Trophoblast cell (in vitro differentiated cells and primary cell): Measurements from ENCODE around the gene FAM181B.

ENCODE experiments used
- DNase-seq, 2 donors: peaks; one replicate each; pipeline ENCODE4 v3.0.0-alpha.2; 2016
- H2AFZ ChIP-seq: 2 replicates; pipeline ENCODE4 v1.6.1; 2013; ENCODE audit warnings: low read length, moderate library complexity, mild to moderate bottlenecking; ENCODE audit not compliant: insufficient read depth, poor library complexity
- H2AK5ac ChIP-seq: 2 replicates; pipeline ENCODE4 v1.6.1; 2013; ENCODE audit warnings: mild to moderate bottlenecking, low read length
- H2BK120ac ChIP-seq: 2 replicates; pipeline ENCODE4 v1.6.1; 2013; ENCODE audit warnings: low read length, mild to moderate bottlenecking, moderate library complexity; ENCODE audit not compliant: insufficient read depth, poor library complexity
- H2BK12ac ChIP-seq: 2 replicates; pipeline ENCODE4 v1.6.1; 2013; ENCODE audit warnings: mild to moderate bottlenecking, low read length, moderate library complexity
- H2BK5ac ChIP-seq: 2 replicates; pipeline ENCODE4 v1.6.1; 2013; ENCODE audit warnings: low read length, low read depth, moderate library complexity, mild to moderate bottlenecking; ENCODE audit not compliant: poor library complexity
- H3K14ac ChIP-seq: 2 replicates; pipeline ENCODE4 v1.6.1; 2013; ENCODE audit warnings: mild to moderate bottlenecking, low read length
- H3K18ac ChIP-seq: 2 replicates; pipeline ENCODE4 v1.6.1; 2013; ENCODE audit warnings: mild to moderate bottlenecking, low read length
- H3K23ac ChIP-seq: 2 replicates; pipeline ENCODE4 v1.6.1; 2013; ENCODE audit warnings: low read length
- H3K27ac ChIP-seq: 2 replicates; pipeline ENCODE4 v1.5.1; 2013; ENCODE audit warnings: low read depth, mild to moderate bottlenecking, inconsistent platforms, low read length, moderate library complexity
- H3K27me3 ChIP-seq: 2 replicates; pipeline ENCODE4 v1.6.1; 2013; ENCODE audit warnings: inconsistent platforms, mild to moderate bottlenecking, low read length, moderate library complexity; ENCODE audit not compliant: insufficient read depth
- H3K36me3 ChIP-seq, 2 experiments: 1 replicate in 1 of 2; 2 replicates in 1 of 2; pipeline ENCODE4 v1.6.1; 2013; ENCODE audit warnings: low read length in 2 of 2, mild to moderate bottlenecking in 2 of 2, moderate library complexity in 1 of 2; ENCODE audit not compliant: insufficient read depth in 2 of 2, control insufficient read depth in 1 of 2
- H3K4ac ChIP-seq: 2 replicates; pipeline ENCODE4 v1.6.1; 2013; ENCODE audit warnings: low read depth, mild to moderate bottlenecking, low read length, moderate library complexity
- H3K4me1 ChIP-seq, 2 experiments: 1 replicate in 1 of 2; 2 replicates in 1 of 2; pipeline ENCODE4 v1.6.1; 2013; ENCODE audit warnings: low read length in 2 of 2, mild to moderate bottlenecking in 2 of 2, moderate library complexity in 1 of 2; ENCODE audit not compliant: insufficient read depth in 2 of 2, control insufficient read depth in 1 of 2
- H3K4me2 ChIP-seq: 2 replicates; pipeline ENCODE4 v1.6.1; 2013; ENCODE audit warnings: inconsistent platforms, mild to moderate bottlenecking, low read length, moderate library complexity
- H3K4me3 ChIP-seq: 2 replicates; pipeline ENCODE4 v1.5.1; 2013; ENCODE audit warnings: mild to moderate bottlenecking, low read depth, low read length, inconsistent platforms
- H3K79me1 ChIP-seq: one replicate; pipeline ENCODE4 v1.6.1; 2013; ENCODE audit warnings: low read length
- H3K79me2 ChIP-seq: 2 replicates; pipeline ENCODE4 v1.6.1; 2013; ENCODE audit warnings: low read length, mild to moderate bottlenecking; ENCODE audit not compliant: control insufficient read depth, insufficient read depth, poor library complexity
- H3K9ac ChIP-seq: 2 replicates; pipeline ENCODE4 v1.6.1; 2013; ENCODE audit warnings: mild to moderate bottlenecking, low read length
- H3K9me3 ChIP-seq: 2 replicates; pipeline ENCODE4 v1.6.1; 2013; ENCODE audit warnings: low read depth, mild to moderate bottlenecking, control low read depth, inconsistent platforms, low read length; ENCODE audit not compliant: insufficient read depth
- H4K12ac ChIP-seq: 2 replicates; pipeline ENCODE4 v1.6.1; 2013; ENCODE audit warnings: low read depth, mild to moderate bottlenecking, low read length, moderate library complexity
- H4K8ac ChIP-seq: 2 replicates; pipeline ENCODE4 v1.6.1; 2013; ENCODE audit warnings: low read depth, mild to moderate bottlenecking, low read length, moderate library complexity
- H4K91ac ChIP-seq: one replicate; pipeline ENCODE4 v1.6.1; 2013; ENCODE audit warnings: low read depth, mild to moderate bottlenecking, low read length, moderate library complexity
- WGBS: extraction: QIAGEN DNeasy Blood & Tissue Kit; methylation state at CpG from one replicate; pipeline ENCODE4 v1.1.7; 2013; ENCODE audit warnings: missing lambda C conversion rate; ENCODE audit not compliant: insufficient read length, insufficient coverage; ENCODE audit errors: extremely low coverage; 5-methylcytosine and 5-hydroxymethylcytosine counted together

FAM181B gene

GRCh38 chr11:82711648-82712047 is 22.0 kb downstream of the FAM181B start:
- H4K12ac ChIP-seq: no peak overlapping the region
- H3K79me1 ChIP-seq: no peaks in the 10 kb centered on the region
- no peak overlapping the region for H3K14ac ChIP-seq

GRCh38 chr11:82703796-82704195 is 29.9 kb downstream of the FAM181B start:
- H3K9me3 ChIP-seq: peaks cover 4% of the 10 kb centered on the region
- H3K27ac ChIP-seq: no peak overlapping the region
- no peak overlapping the region for H3K4me3 ChIP-seq
- no peak overlapping the region for H3K4me2 ChIP-seq
- H3K79me2 ChIP-seq: no peaks in the 10 kb centered on the region
- H3K27me3 ChIP-seq: no peaks in the 10 kb centered on the region
- no peak overlapping the region for H3K4ac ChIP-seq
- no peak overlapping the region for H3K23ac ChIP-seq
- no peaks in the 10 kb centered on the region for H3K79me1 ChIP-seq
- H2BK12ac ChIP-seq: no peak overlapping the region
- DNase-seq: no peak
- no peak overlapping the region for H4K8ac ChIP-seq
- H2BK5ac ChIP-seq: no peak overlapping the region
- no peak overlapping the region for H2AFZ ChIP-seq
- no peak overlapping the region for H4K91ac ChIP-seq
- WGBS: no CpG with 5 or more reads among the region's 5 CpGs
- no peak overlapping the region for H3K14ac ChIP-seq
- H2BK120ac ChIP-seq: no peak overlapping the region
- no peaks in the 10 kb centered on the region for H3K4me1 ChIP-seq
- no peak overlapping the region for H3K18ac ChIP-seq
- no peak overlapping the region for H2AK5ac ChIP-seq
- no peak overlapping the region for H4K12ac ChIP-seq
- H3K36me3 ChIP-seq: no peaks in the 10 kb centered on the region
- H3K9ac ChIP-seq: no peak overlapping the region

More at GRCh38 chr11:82711648-82712047, 22.0 kb downstream of the FAM181B start:
- H3K9me3 ChIP-seq: no peaks in the 10 kb centered on the region
- H3K4ac ChIP-seq: no peak overlapping the region
- no peak overlapping the region for H4K8ac ChIP-seq
- no peak overlapping the region for H2AK5ac ChIP-seq
- DNase-seq: no peak
- no peaks in the 10 kb centered on the region for H3K36me3 ChIP-seq
- H2BK120ac ChIP-seq: no peak overlapping the region
- H3K4me3 ChIP-seq: no peak overlapping the region
- peaks cover 2% of the 10 kb centered on the region for H3K27me3 ChIP-seq
- peaks cover 0 to 6% of the 10 kb centered on the region in 2 experiments for H3K4me1 ChIP-seq
- H2BK5ac ChIP-seq: no peak overlapping the region
- no peak overlapping the region for H2BK12ac ChIP-seq
- no peaks in the 10 kb centered on the region for H3K79me2 ChIP-seq
- no peak overlapping the region for H3K23ac ChIP-seq
- H3K4me2 ChIP-seq: no peak overlapping the region
- H4K91ac ChIP-seq: no peak overlapping the region
- H3K9ac ChIP-seq: no peak overlapping the region
- no peak overlapping the region for H3K27ac ChIP-seq
- H3K18ac ChIP-seq: no peak overlapping the region
- no peak overlapping the region for H2AFZ ChIP-seq

DNA sequence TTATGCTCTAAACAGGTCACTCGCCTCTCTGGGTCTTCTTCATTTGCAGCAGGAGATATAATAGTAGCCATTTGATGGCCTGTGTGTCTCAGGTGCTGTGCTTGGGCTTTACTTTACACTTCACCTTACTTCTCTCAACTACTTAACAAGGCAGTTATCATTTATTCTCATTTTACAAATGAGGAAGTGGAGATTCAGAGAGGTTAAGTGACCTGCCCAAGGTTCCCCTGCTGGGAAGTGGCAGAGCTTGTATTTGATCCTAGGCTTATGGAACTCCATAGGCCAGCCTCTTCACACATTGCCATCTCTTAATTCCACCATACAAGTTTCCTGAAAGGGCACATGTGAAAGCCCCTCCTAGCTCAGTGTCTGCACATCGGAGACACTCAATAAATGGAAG is 30.4 kb downstream of the FAM181B start:
- Histone ChIP-seq H3K79me2 (no peaks in the 10 kb centered on the region), H2AFZ (no peak overlapping the region), H2BK5ac (no peak overlapping the region), H3K14ac (no peak overlapping the region), H3K4ac (no peak overlapping the region), H4K12ac (no peak overlapping the region), H3K18ac (no peak overlapping the region), H3K9ac (no peak overlapping the region), H4K8ac (no peak overlapping the region), H2AK5ac (no peak overlapping the region), H4K91ac (no peak overlapping the region), H3K27ac (no peak overlapping the region), H3K9me3 (peaks cover 4% of the 10 kb centered on the region), H3K4me1 (no peaks in the 10 kb centered on the region), H3K4me2 (no peak overlapping the region), H2BK12ac (no peak overlapping the region), H3K79me1 (no peaks in the 10 kb centered on the region), H3K36me3 (no peaks in the 10 kb centered on the region), H3K27me3 (no peaks in the 10 kb centered on the region), H3K23ac (no peak overlapping the region), H2BK120ac (no peak overlapping the region), H3K4me3 (no peak overlapping the region)
- no peak for DNase-seq
- no CpG with 5 or more reads among the region's 2 CpGs for WGBS

- peak in 1 of 2 donors; percentile 62 for DNase-seq
- peaks cover 4% of the 10 kb centered on the region for H3K9me3 ChIP-seq
- no peak overlapping the region for H4K12ac ChIP-seq
- H3K4me3 ChIP-seq: no peak overlapping the region
- H2BK120ac ChIP-seq: no peak overlapping the region
- no peak overlapping the region for H3K23ac ChIP-seq
- H3K27ac ChIP-seq: no peak overlapping the region
- H4K91ac ChIP-seq: no peak overlapping the region
- no peak overlapping the region for H4K8ac ChIP-seq
- no peak overlapping the region for H3K4me2 ChIP-seq
- no peaks in the 10 kb centered on the region for H3K79me2 ChIP-seq
- no peak overlapping the region for H2AFZ ChIP-seq
- H3K79me1 ChIP-seq: no peaks in the 10 kb centered on the region
- H3K4me1 ChIP-seq: no peaks in the 10 kb centered on the region
- H3K27me3 ChIP-seq: no peaks in the 10 kb centered on the region
- no peak overlapping the region for H2AK5ac ChIP-seq
- H2BK12ac ChIP-seq: no peak overlapping the region
- no peak overlapping the region for H2BK5ac ChIP-seq
- no peak overlapping the region for H3K9ac ChIP-seq
- H3K14ac ChIP-seq: no peak overlapping the region
- no peaks in the 10 kb centered on the region for H3K36me3 ChIP-seq
- WGBS: no CpG with 5 or more reads among the region's 7 CpGs
- H3K4ac ChIP-seq: no peak overlapping the region
- no peak overlapping the region for H3K18ac ChIP-seq
Observed at GRCh38 chr11:82701847-82702520, 31.7 kb downstream of the FAM181B start.
